ENCODE data around the gene TLR10.

The TLR10 gene

GRCh38 chr4:38735870-38736269 lies 46.9 kb downstream of the TLR10 start:
- no peak for TF ChIP-seq Cebpa-rat (IDR thresholded peaks at IDR 0.05)
- Histone ChIP-seq H3K9me3 (peaks cover 8% of the 10 kb centered on the region), H3K9ac (no peak overlapping the region), H3K4me2 (no peak overlapping the region), H3K27ac (no peak overlapping the region), H3K4me3 (no peak overlapping the region), H3K36me3 (no peaks in the 10 kb centered on the region), H4K20me1 (no peaks in the 10 kb centered on the region), H3K4me1 (peaks cover 6% of the 10 kb centered on the region), H3K27me3 (no peaks in the 10 kb centered on the region)

DNA sequence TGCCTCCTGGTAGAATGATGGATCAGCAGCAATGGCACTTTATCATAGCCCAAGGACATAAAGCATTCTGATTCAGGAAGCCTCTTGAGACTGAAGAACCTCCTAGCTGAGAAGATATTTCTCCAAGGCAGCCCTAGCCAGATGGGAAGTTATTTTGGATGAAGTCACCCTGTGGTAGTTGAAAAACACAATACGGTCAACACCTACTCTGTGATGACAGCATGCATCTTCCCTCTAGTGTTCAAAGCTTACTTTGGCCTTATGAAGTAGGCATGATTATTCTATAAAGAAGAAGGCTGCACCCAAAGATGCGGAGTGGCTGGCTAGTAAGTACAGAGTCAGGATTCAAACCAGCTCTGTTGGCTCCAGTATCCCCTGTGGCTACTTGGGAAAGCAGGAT lies 47.9 kb downstream of the TLR10 start:
- no peak overlapping the region for H3K27ac ChIP-seq
- TF ChIP-seq Cebpa-rat (IDR thresholded peaks at IDR 0.05), result no peak
- no peak overlapping the region for H3K4me2 ChIP-seq
- H3K36me3 ChIP-seq, result no peaks in the 10 kb centered on the region
- no peaks in the 10 kb centered on the region for H4K20me1 ChIP-seq
- H3K4me3 ChIP-seq, result no peak overlapping the region
- peaks cover 8% of the 10 kb centered on the region for H3K9me3 ChIP-seq
- H3K27me3 ChIP-seq, result no peaks in the 10 kb centered on the region
- H3K4me1 ChIP-seq, result peaks cover 12% of the 10 kb centered on the region
- H3K9ac ChIP-seq, result no peak overlapping the region

DNA sequence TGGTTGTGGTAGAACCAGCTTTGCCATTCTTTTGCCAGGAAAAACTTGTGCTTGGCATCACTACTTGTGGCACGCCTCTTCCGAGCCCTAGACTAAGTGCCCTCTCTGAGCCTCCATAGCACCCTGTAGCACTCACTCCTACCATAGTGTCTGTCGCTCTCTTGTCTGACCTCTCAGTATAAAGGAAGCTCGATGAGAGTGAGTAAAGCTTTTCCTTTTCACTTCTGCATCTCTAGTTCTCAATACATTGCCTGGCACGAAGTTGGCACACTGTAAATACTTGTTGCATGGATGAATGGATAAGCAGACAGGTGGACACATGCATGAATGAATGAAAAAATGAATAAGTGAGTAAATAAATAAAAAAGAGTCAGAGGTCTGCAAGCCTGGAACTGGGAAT lies 48.3 kb downstream of the TLR10 start:
- no peaks in the 10 kb centered on the region for H3K36me3 ChIP-seq
- H3K4me1 ChIP-seq, result peaks cover 12% of the 10 kb centered on the region
- peaks cover 8% of the 10 kb centered on the region for H3K9me3 ChIP-seq
- H3K27me3 ChIP-seq, result no peaks in the 10 kb centered on the region
- TF ChIP-seq Cebpa-rat (IDR thresholded peaks at IDR 0.05), result no peak
- H3K4me2 ChIP-seq, result no peak overlapping the region
- no peak overlapping the region for H3K9ac ChIP-seq
- no peak overlapping the region for H3K4me3 ChIP-seq
- no peaks in the 10 kb centered on the region for H4K20me1 ChIP-seq
- H3K27ac ChIP-seq, result no peak overlapping the region

DNA sequence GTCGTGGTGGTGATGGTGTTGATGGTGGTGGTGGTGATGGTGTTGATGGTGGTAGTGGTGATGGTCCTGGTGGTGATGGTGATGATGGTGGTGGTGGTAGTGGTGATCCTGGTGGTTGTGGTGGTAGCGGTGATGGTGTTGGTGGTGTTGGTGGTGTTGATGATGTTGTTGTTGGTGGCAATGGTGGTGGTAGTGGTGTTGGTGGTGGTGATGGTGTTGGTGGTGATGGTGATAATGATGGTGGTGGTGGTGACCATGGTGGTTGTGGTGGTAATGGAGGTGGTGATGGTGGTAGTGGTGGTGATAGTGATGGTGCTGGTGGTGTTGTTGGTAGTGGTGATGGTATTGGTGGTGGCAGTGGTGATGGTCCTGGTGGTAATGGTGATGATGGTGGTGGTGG lies 49.1 kb downstream of the TLR10 start:
- Histone ChIP-seq H3K27me3 (no peaks in the 10 kb centered on the region), H3K9ac (no peak overlapping the region), H4K20me1 (no peaks in the 10 kb centered on the region), H3K4me3 (no peak overlapping the region), H3K4me2 (no peak overlapping the region), H3K9me3 (peaks cover 8% of the 10 kb centered on the region), H3K27ac (no peak overlapping the region), H3K4me1 (peaks cover 12% of the 10 kb centered on the region), H3K36me3 (no peaks in the 10 kb centered on the region)
- no peak for TF ChIP-seq Cebpa-rat (IDR thresholded peaks at IDR 0.05)

DNA sequence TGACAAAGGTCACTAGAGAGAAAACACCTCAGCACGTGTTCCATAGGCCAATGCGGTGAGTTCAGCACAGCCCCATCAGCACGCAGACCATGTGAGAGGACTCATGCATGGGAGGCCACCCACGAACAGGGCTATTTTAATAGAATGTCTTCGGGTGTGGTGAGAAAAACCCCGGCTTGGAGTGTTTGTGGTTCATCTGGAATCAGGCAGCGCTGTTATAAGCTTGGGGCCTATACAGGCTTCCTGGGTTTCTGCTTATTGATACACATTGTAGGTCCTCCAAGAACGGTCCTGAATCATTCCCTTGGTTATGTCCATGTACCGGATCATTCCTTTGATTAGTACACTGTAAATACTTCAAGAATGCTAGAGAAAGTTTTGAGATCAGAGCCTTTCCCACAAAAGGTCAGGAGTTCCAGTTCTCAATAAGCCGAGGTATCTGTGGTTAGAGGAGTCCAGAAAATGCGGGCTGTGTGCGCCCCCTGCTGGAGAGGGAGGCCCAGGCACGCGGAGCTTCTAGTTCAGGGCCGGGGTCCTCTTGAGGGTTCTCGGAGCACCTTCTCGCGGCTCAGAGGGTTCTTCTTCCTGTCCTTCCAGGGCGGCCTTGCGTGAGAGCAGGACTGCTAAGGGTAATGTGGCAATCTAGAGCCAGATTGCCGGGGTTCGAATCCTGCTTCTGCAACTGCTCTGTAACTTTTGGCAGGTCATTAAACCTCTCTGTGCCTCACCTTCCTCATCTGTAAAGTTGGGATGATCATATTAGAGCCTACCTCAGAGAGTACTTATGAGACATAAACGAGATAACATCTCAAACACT lies 51.8 kb downstream of the TLR10 start:
- TF ChIP-seq Cebpa-rat (IDR thresholded peaks at IDR 0.05), result no peak
- H3K27ac ChIP-seq, result no peak overlapping the region
- H4K20me1 ChIP-seq, result no peaks in the 10 kb centered on the region
- peaks cover 17% of the 10 kb centered on the region for H3K9me3 ChIP-seq
- H3K36me3 ChIP-seq, result no peaks in the 10 kb centered on the region
- no peaks in the 10 kb centered on the region for H3K27me3 ChIP-seq
- H3K4me3 ChIP-seq, result no peak overlapping the region
- H3K9ac ChIP-seq, result no peak overlapping the region
- H3K4me2 ChIP-seq, result peak overlapping the region; percentile 40
- H3K4me1 ChIP-seq, result peaks cover 12% of the 10 kb centered on the region

DNA sequence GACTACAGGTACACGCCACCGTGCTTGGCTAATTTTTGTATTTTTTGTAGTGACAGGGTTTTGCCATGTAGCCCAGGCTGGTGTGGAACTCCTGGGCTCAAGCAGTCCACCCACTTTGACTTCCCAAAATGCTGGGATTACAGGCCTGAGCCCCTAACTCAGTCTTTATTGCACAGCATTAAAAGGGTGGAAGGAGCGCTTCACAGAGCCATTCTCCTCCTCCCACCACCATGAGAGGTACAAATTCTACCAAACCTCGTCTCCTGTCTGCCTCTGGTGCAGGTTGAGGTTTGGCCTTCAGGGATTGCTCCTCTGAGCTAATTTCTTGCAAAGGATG lies 52.3 kb downstream of the TLR10 start:
- H3K4me1 ChIP-seq, result peaks cover 15% of the 10 kb centered on the region
- no peak overlapping the region for H3K27ac ChIP-seq
- peaks cover 23% of the 10 kb centered on the region for H3K9me3 ChIP-seq
- H3K9ac ChIP-seq, result no peak overlapping the region
- no peaks in the 10 kb centered on the region for H3K36me3 ChIP-seq
- H4K20me1 ChIP-seq, result no peaks in the 10 kb centered on the region
- H3K4me3 ChIP-seq, result no peak overlapping the region
- TF ChIP-seq Cebpa-rat (IDR thresholded peaks at IDR 0.05), result no peak
- no peaks in the 10 kb centered on the region for H3K27me3 ChIP-seq
- peak overlapping the region; percentile 40 for H3K4me2 ChIP-seq

DNA sequence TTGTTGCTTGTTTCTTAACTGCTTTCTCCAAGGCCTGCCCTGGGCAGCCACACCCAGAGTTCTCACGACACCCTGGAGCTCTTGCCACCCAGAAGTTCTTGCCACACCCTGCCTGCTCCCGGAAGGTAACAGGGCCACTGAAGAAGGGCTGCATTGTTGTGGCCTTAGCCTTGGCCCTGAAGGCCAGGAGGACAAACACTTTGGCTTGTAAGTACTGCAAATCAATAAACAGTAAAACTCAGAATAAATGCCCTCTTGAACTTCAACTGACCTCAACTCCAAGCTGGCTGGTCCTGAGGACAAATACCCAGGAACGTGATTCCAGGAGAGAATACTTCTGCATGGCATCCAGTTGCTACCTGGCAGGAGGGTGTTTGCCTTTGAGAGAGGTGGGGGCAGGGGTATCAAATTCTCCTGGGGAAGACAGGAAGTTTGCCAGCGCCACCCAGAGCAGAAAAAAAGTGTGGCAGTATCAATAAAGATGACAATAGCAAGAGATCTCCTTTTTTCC lies 54.1 kb downstream of the TLR10 start:
- Histone ChIP-seq H3K27me3 (no peaks in the 10 kb centered on the region), H3K36me3 (no peaks in the 10 kb centered on the region), H3K4me2 (no peak overlapping the region), H3K4me3 (no peak overlapping the region), H4K20me1 (no peaks in the 10 kb centered on the region), H3K4me1 (peaks cover 28% of the 10 kb centered on the region), H3K9me3 (peaks cover 26% of the 10 kb centered on the region), H3K27ac (no peak overlapping the region), H3K9ac (no peak overlapping the region)
- TF ChIP-seq Cebpa-rat (IDR thresholded peaks at IDR 0.05), result no peak

GRCh38 chr4:38724475-38724808 lies 58.3 kb downstream of the TLR10 start:
- no peaks in the 10 kb centered on the region for H3K36me3 ChIP-seq
- peaks cover 23% of the 10 kb centered on the region for H3K4me1 ChIP-seq
- no peaks in the 10 kb centered on the region for H3K27me3 ChIP-seq
- no peaks in the 10 kb centered on the region for H4K20me1 ChIP-seq
- H3K9me3 ChIP-seq, result peaks cover 20% of the 10 kb centered on the region
- no peak overlapping the region for H3K4me3 ChIP-seq
- no peak for TF ChIP-seq Cebpa-rat (IDR thresholded peaks at IDR 0.05)
- H3K9ac ChIP-seq, result no peak overlapping the region
- H3K27ac ChIP-seq, result no peak overlapping the region
- H3K4me2 ChIP-seq, result peak overlapping the region; percentile 69

- Histone ChIP-seq H3K4me3 (no peak overlapping the region), H3K9ac (no peak overlapping the region), H4K20me1 (no peaks in the 10 kb centered on the region), H3K36me3 (no peaks in the 10 kb centered on the region), H3K27me3 (no peaks in the 10 kb centered on the region), H3K4me1 (peaks cover 23% of the 10 kb centered on the region), H3K9me3 (peaks cover 20% of the 10 kb centered on the region), H3K4me2 (peak overlapping the region; percentile 69), H3K27ac (no peak overlapping the region)
- TF ChIP-seq Cebpa-rat (IDR thresholded peaks at IDR 0.05), result no peak
Observed at GRCh38 chr4:38723726-38724474, 58.9 kb downstream of the TLR10 start.

GRCh38 chr4:38723114-38723513 lies 59.7 kb downstream of the TLR10 start:
- no peaks in the 10 kb centered on the region for H4K20me1 ChIP-seq
- H3K27me3 ChIP-seq, result no peaks in the 10 kb centered on the region
- no peaks in the 10 kb centered on the region for H3K36me3 ChIP-seq
- H3K4me3 ChIP-seq, result no peak overlapping the region
- peaks cover 20% of the 10 kb centered on the region for H3K9me3 ChIP-seq
- no peak for TF ChIP-seq Cebpa-rat (IDR thresholded peaks at IDR 0.05)
- H3K9ac ChIP-seq, result no peak overlapping the region
- H3K27ac ChIP-seq, result no peak overlapping the region
- H3K4me2 ChIP-seq, result peak overlapping the region; percentile 69; the same call in 1 of the 2 replicates
- H3K4me1 ChIP-seq, result peaks cover 23% of the 10 kb centered on the region

Data from BLaER1 (cell line).